Osteoblast (primary cell): Measurements from ENCODE around the gene HRAS. TPM values are rescaled to one million over a fixed set of nuclear protein-coding genes. Genes with fewer than 3 reads are reported as not detected.
A peak's percentile ranks its signal among the peaks of the same experiment; 100 is the strongest.

ENCODE experiments used
- DNase-seq: peaks from one replicate; pipeline ENCODE4 v3.0.0; 2011; ENCODE audit warnings: low spot score, mixed read lengths; ENCODE audit not compliant: insufficient read length; ENCODE audit errors: missing footprints
- H2AFZ ChIP-seq: 2 replicates; pipeline ENCODE4 v1.6.0; 2011; ENCODE audit warnings: mild to moderate bottlenecking, low read length
- H3K27ac ChIP-seq: 2 replicates; pipeline ENCODE4 v1.5.1; 2011; ENCODE audit warnings: mild to moderate bottlenecking, low read depth, low read length, moderate library complexity
- H3K27me3 ChIP-seq: 2 replicates; pipeline ENCODE4 v1.6.0; 2012; ENCODE audit warnings: mild to moderate bottlenecking, control low read depth, inconsistent platforms, low read length, moderate library complexity; ENCODE audit not compliant: insufficient read depth
- H3K36me3 ChIP-seq: 2 replicates; pipeline ENCODE4 v1.5.1; 2011; ENCODE audit warnings: mild to moderate bottlenecking, low read length, control low read depth, moderate library complexity; ENCODE audit not compliant: insufficient read depth
- H3K4me1 ChIP-seq: 2 replicates; pipeline ENCODE4 v1.5.1; 2011; ENCODE audit warnings: mild to moderate bottlenecking, low read length, control low read depth, moderate library complexity; ENCODE audit not compliant: insufficient read depth
- H3K4me2 ChIP-seq: 2 replicates; pipeline ENCODE4 v1.6.0; 2011; ENCODE audit warnings: mild to moderate bottlenecking, low read length; ENCODE audit not compliant: insufficient read depth
- H3K4me3 ChIP-seq: fragments of 200-600 bp; sonication (generic); 3 replicates; pipeline ENCODE4 v1.5.1; 2012; ENCODE audit warnings: mild to moderate bottlenecking, low read length, inconsistent platforms; ENCODE audit not compliant: insufficient read depth
- H3K79me2 ChIP-seq: 2 replicates; pipeline ENCODE4 v1.6.0; 2012; ENCODE audit warnings: mild to moderate bottlenecking, low read length, control low read depth, inconsistent platforms; ENCODE audit not compliant: insufficient read depth
- H3K9me3 ChIP-seq: 2 replicates; pipeline ENCODE4 v1.5.1; 2011; ENCODE audit warnings: low read depth, low read length, control low read depth
- H4K20me1 ChIP-seq: 2 replicates; pipeline ENCODE4 v1.6.0; 2012; ENCODE audit warnings: mild to moderate bottlenecking, low read length, control low read depth; ENCODE audit not compliant: insufficient read depth
- CTCF ChIP-seq: IDR thresholded peaks from 2 replicates; pipeline ENCODE4 v1.5.1; 2011; ENCODE audit warnings: mild to moderate bottlenecking, low read depth, low read length, moderate library complexity; ENCODE audit errors: extremely low read depth
- total RNA-seq: library from RNA; depleted of rRNA; stranded (reverse); fragments of >200 nt; gene quantifications from 2 replicates; pipeline ENCODE4 v1.2.3, GENCODE V29; 2012

The HRAS gene
- total RNA-seq = 28.6 and 35.7 TPM in 2 replicates

DNA sequence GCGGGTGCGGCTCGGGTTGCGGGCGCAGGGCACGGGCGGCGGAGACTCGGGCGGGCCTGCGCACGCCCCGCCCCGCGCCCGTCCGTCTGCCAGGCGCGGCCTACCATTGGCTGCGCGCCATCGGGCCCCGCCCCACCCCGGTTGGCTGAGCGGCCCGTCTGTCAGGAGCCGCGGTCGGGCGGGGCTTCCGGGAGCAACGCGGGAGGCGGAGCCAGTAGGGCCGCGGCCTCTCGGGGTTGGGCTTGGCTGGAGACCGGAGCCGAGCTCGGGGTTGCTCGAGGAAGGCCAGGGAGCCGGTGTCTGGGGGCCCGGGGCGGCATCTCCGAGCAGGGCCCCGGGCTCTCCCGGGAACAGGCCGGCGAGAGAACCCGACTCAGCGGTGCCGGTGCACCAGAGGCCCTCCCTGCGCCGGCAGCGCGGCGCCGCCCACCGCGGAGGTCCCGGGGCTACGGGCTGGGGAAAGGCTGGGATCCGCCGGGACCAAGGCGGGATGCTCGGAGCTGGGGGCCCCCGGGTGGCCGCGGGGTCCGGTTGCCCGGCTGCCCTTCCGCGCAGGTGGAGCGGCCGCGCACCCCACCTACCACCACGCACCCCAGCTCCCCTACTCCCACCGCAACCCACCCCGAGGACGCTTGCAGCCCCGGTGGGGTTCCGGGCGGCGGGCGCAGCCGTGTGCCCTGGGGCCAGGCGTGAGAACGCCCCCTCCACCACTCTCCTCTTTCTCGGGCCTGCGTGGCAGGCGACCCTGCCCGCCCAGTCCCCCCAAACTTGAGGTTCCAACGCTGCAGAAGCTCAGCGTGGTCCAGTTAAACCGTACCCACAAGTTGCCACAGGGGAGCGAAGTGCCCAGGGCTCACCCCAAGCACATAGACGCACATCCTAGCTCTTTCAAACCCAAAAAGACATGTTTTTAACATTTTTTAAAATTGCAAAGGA lies at the start of gene HRAS:
Gene HRAS (minus strand): TSS at position 58 of the 936 bp plus-strand sequence.
- Histone ChIP-seq H4K20me1 (peaks cover 23% of the 10 kb centered on the region), H3K79me2 (peaks cover 16% of the 10 kb centered on the region), H3K4me2 (peak within 1 kb of the TSS; percentile 87), H3K4me1 (peaks cover 20% of the 10 kb centered on the region), H3K27me3 (no peaks in the 10 kb centered on the region), H2AFZ (peak within 1 kb of the TSS; percentile 35), H3K9me3 (no peaks in the 10 kb centered on the region), H3K4me3 (peak within 1 kb of the TSS; percentile 80), H3K27ac (peak within 1 kb of the TSS; percentile 51), H3K36me3 (peaks cover 13% of the 10 kb centered on the region)
- DNase-seq = peak; percentile 100
- no peak for TF ChIP-seq CTCF

DNA sequence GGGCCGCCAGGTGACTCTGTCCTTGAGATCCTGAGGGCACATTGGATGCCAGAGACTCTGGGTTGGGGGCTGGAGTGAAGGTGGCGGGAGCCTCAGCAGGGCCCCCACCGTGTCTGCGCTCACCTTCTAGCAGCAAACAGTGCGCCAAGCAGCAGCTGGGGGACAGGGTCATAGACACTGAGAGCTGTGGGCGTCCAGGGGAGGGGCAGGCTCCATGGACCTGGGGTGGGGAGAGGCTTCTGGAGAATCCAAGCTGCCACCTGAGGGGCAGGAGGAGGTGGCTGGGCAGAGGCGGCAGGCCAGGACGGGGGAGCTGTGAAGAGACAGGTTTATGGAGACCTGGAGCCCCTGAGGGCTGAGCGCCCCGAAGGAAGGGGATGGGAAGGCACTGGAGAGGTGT lies 48.9 kb upstream of the HRAS start:
- H2AFZ ChIP-seq = no peak overlapping the region
- H3K36me3 ChIP-seq = peaks cover 33% of the 10 kb centered on the region
- H3K4me1 ChIP-seq = peaks cover 9% of the 10 kb centered on the region
- no peak for DNase-seq
- H3K27me3 ChIP-seq = no peaks in the 10 kb centered on the region
- H3K4me2 ChIP-seq = no peak overlapping the region
- H3K27ac ChIP-seq = no peak overlapping the region
- peaks cover 85% of the 10 kb centered on the region for H3K79me2 ChIP-seq
- H3K9me3 ChIP-seq = no peaks in the 10 kb centered on the region
- H4K20me1 ChIP-seq = peaks cover 66% of the 10 kb centered on the region
- TF ChIP-seq CTCF = no peak
- no peak overlapping the region for H3K4me3 ChIP-seq

- H3K4me1 ChIP-seq = peaks cover 12% of the 10 kb centered on the region
- no peak overlapping the region for H3K4me2 ChIP-seq
- no peak overlapping the region for H2AFZ ChIP-seq
- H3K27ac ChIP-seq = no peak overlapping the region
- H3K36me3 ChIP-seq = peaks cover 17% of the 10 kb centered on the region
- no peaks in the 10 kb centered on the region for H3K27me3 ChIP-seq
- no peaks in the 10 kb centered on the region for H3K9me3 ChIP-seq
- H3K4me3 ChIP-seq = no peak overlapping the region
- H3K79me2 ChIP-seq = peaks cover 87% of the 10 kb centered on the region
- no peak for TF ChIP-seq CTCF
- no peak for DNase-seq
- peaks cover 75% of the 10 kb centered on the region for H4K20me1 ChIP-seq
Observed at GRCh38 chr11:581752-582151, 46.4 kb upstream of the HRAS start.

- no peak overlapping the region for H3K4me2 ChIP-seq
- no peak overlapping the region for H3K4me3 ChIP-seq
- peak; percentile 81 for DNase-seq
- peaks cover 13% of the 10 kb centered on the region for H3K36me3 ChIP-seq
- H4K20me1 ChIP-seq = peaks cover 70% of the 10 kb centered on the region
- H3K9me3 ChIP-seq = no peaks in the 10 kb centered on the region
- peaks cover 84% of the 10 kb centered on the region for H3K79me2 ChIP-seq
- H3K27me3 ChIP-seq = no peaks in the 10 kb centered on the region
- no peak overlapping the region for H2AFZ ChIP-seq
- H3K4me1 ChIP-seq = peaks cover 12% of the 10 kb centered on the region
- TF ChIP-seq CTCF = no peak
- H3K27ac ChIP-seq = no peak overlapping the region
Observed at GRCh38 chr11:581342-581741, 46.0 kb upstream of the HRAS start.
